ENCODE measurements around the gene TRIM39. TPM values are rescaled to one million over a fixed set of nuclear protein-coding genes. Genes with fewer than 3 reads are reported as not detected.

TRIM39 gene
- total and polyA plus RNA-seq, 2 of the 13 experiments (the other 11 are each of a cell fraction or from before 2014, with no cell fraction given), result 7.7 to 14.6 TPM

GRCh38 chr6:30326526-30327231 is at the start of gene TRIM39 (continued):
- TF ChIP-seq XRCC5 (optimal IDR thresholded peaks at IDR 0.05; ENCODE audit: low read length) (peak; percentile 59), ZNF431 (CRISPR knock-in tag; IDR thresholded peaks at IDR 0.05; ENCODE audit: borderline replicate concordance, low read depth) (no peak; the same call in 1 of the 2 replicates), SPEN (CRISPR knock-in tag; IDR thresholded peaks at IDR 0.05; ENCODE audit: low read depth) (peak; percentile 76), IKZF5 (CRISPR knock-in tag; IDR thresholded peaks at IDR 0.05) (no peak), MAX (IDR thresholded peaks at IDR 0.05) (peak; percentile 48; the same call in 1 of the 2 replicates), ZNF644 (CRISPR knock-in tag; IDR thresholded peaks at IDR 0.05; ENCODE audit: low read depth) (no peak), GABPB1 (CRISPR knock-in tag; IDR thresholded peaks at IDR 0.05) (peak; percentile 94), KIAA2018 (CRISPR knock-in tag; IDR thresholded peaks at IDR 0.05; ENCODE audit: borderline replicate concordance) (no peak), HNF4G (IDR thresholded peaks at IDR 0.05; ENCODE audit: borderline replicate concordance, low read depth, low read length) (no peak), HNF4G (CRISPR knock-in tag; IDR thresholded peaks at IDR 0.05; ENCODE audit: borderline replicate concordance, low read depth) (no peak; the same call in 1 of the 2 replicates), CREBL2 (CRISPR knock-in tag; IDR thresholded peaks at IDR 0.05; ENCODE audit: borderline replicate concordance) (no peak; the same call in 1 of the 2 replicates), ZNF451 (CRISPR knock-in tag; IDR thresholded peaks at IDR 0.05) (peak; percentile 86; the same call in 1 of the 2 replicates), NKX3-1 (CRISPR knock-in tag; IDR thresholded peaks at IDR 0.05) (peak; percentile 65; the same call in 1 of the 2 replicates), JARID2 (CRISPR knock-in tag; IDR thresholded peaks at IDR 0.05; ENCODE audit: insufficient replicate concordance) (no peak), ZNF749 (CRISPR knock-in tag; IDR thresholded peaks at IDR 0.05; ENCODE audit: borderline replicate concordance) (no peak), ZBTB20 (CRISPR knock-in tag; IDR thresholded peaks at IDR 0.05; ENCODE audit: borderline replicate concordance, low read depth) (no peak), ZNF234 (CRISPR knock-in tag; conservative IDR thresholded peaks at IDR 0.05) (0 out of 2 replicates have a peak, but pooled peaks have one; percentile 91), IKZF1 (IDR thresholded peaks at IDR 0.05) (no peak), BRD4 (CRISPR knock-in tag; IDR thresholded peaks at IDR 0.05) (0 out of 2 replicates have a peak, but pooled peaks have one; percentile 32), ZBTB1 (CRISPR knock-in tag; IDR thresholded peaks at IDR 0.05; ENCODE audit: borderline replicate concordance) (no peak)
